K562 (cell line): ENCODE measurements around the gene CRKL. TPM values are rescaled to one million over a fixed set of nuclear protein-coding genes. Genes with fewer than 3 reads are reported as not detected.

Experiments used
- GMEB1 ChIP-seq: fragments of 250-450 bp; sonication (Bioruptor Pico); IDR thresholded peaks from 2 replicates; pipeline ENCODE4 v1.4.0; 2020; ENCODE audit warnings: mild to moderate bottlenecking
- HLTF ChIP-seq: fragments of 450-650 bp; IDR thresholded peaks from 2 replicates; pipeline ENCODE4 v1.6.1; 2016
- JUN ChIP-seq, 2 experiments: sonication (generic) in 1 of 2; formaldehyde crosslinking in 1 of 2; IDR thresholded peaks; 2 replicates each; pipeline versions ENCODE4 v1.6.1 to v1.8.0; 2012 to 2022; ENCODE audit warnings: borderline replicate concordance in 2 of 2, mild to moderate bottlenecking in 2 of 2, improper control_type of control experiment in 1 of 2, low read depth in 1 of 2, low read length in 1 of 2, missing genetic modification reagents in 1 of 2
- KAT2B ChIP-seq: IDR thresholded peaks from one replicate; pipeline ENCODE4 v1.6.1; 2012; ENCODE audit warnings: low read depth, mild to moderate bottlenecking, control low read depth, inconsistent platforms, low read length, moderate library complexity
- NR3C1 ChIP-seq: sonication (generic); formaldehyde crosslinking; IDR thresholded peaks from 2 replicates; pipeline ENCODE4 v1.8.1; 2022; ENCODE audit warnings: missing genetic modification reagents
- RBBP5 ChIP-seq: fragments of 200-600 bp; sonication (generic); IDR thresholded peaks from 2 replicates; pipeline ENCODE4 v1.6.1; 2012; ENCODE audit warnings: borderline replicate concordance, mild to moderate bottlenecking, low read length, control low read depth, inconsistent platforms; ENCODE audit not compliant: insufficient read depth, poor library complexity, severe bottlenecking
- RREB1 ChIP-seq: fragments of 250-450 bp; sonication (Bioruptor Pico); IDR thresholded peaks from 2 replicates; pipeline ENCODE4 v1.4.0; 2020
- SLC30A9 ChIP-seq: fragments of 250-450 bp; sonication (Bioruptor Pico); IDR thresholded peaks from 2 replicates; pipeline ENCODE4 v1.8.0; 2022; ENCODE audit warnings: mild to moderate bottlenecking, moderate library complexity
- STAG1 ChIP-seq: sonication (generic); formaldehyde crosslinking; IDR thresholded peaks from 2 replicates; pipeline ENCODE4 v1.5.0; 2020; ENCODE audit warnings: missing genetic modification reagents, borderline replicate concordance
- USF2 ChIP-seq: sonication (generic); formaldehyde crosslinking; IDR thresholded peaks from 2 replicates; pipeline ENCODE4 v1.5.0; 2020; ENCODE audit warnings: missing genetic modification reagents
- ZC3H4 ChIP-seq: sonication (generic); formaldehyde crosslinking; IDR thresholded peaks from 2 replicates; pipeline ENCODE4 v1.9.0; 2021; ENCODE audit warnings: missing genetic modification reagents, borderline replicate concordance
- ZNF518B ChIP-seq: fragments of 250-450 bp; sonication (Bioruptor Pico); IDR thresholded peaks from 2 replicates; pipeline ENCODE4 v1.5.0; 2021; ENCODE audit warnings: mild to moderate bottlenecking, moderate library complexity
- ZNF584 ChIP-seq: fragments of 200-800 bp; sonication (Bioruptor generic); IDR thresholded peaks from 2 replicates; pipeline ENCODE4 v1.6.1; 2016; ENCODE audit warnings: low read depth, mild to moderate bottlenecking, missing genetic modification characterization, missing compliant biosample characterization
- ZNF699 ChIP-seq: fragments of 250-450 bp; sonication (Bioruptor Pico); IDR thresholded peaks from 2 replicates; pipeline ENCODE4 v1.8.0; 2021; ENCODE audit warnings: mild to moderate bottlenecking, moderate library complexity; ENCODE audit not compliant: insufficient replicate concordance
- polyA plus RNA-seq, 8 experiments: library from polyadenylated mRNA; depleted of rRNA in 4 of 8; stranded (reverse) in 5 of 8; unstranded in 3 of 8; fragments of >200 nt; fragmentation: Nextera tagmentation in 2 of 8; fragmentation: Illumina TruSeq in 1 of 8; extraction: Ambion mirVana in 2 of 8; extraction: Trizol in 1 of 8; gene quantifications; 2 replicates each; pipeline versions ENCODE4 v1.2.1 to v1.2.3, GENCODE V29; 2011 to 2014; ENCODE audit warnings: inconsistent platforms in 1 of 8, missing spikeins in 1 of 8
- total RNA-seq, 7 experiments: library from RNA; depleted of rRNA in 6 of 7; stranded (reverse); fragments of >200 nt in 6 of 7; fragmentation: Illumina TruSeq in 2 of 7; extraction: Trizol in 2 of 7; gene quantifications; 2 replicates each; pipeline versions ENCODE4 v1.2.1 to v1.2.3, GENCODE V29; 2011 to 2021; ENCODE audit warnings: low replicate concordance in 1 of 7

The CRKL gene
- total and polyA plus RNA-seq, 9 of the 15 experiments (the other 6 are each of a cell fraction or from before 2014, with no cell fraction given): 100 to 263 (median 124) TPM

GRCh38 chr22:20960609-20961008, 43.4 kb downstream of the CRKL start (continued):
- TF ChIP-seq RBBP5: no peak
- TF ChIP-seq ZNF518B (CRISPR knock-in tag): no peak
- no peak for TF ChIP-seq GMEB1 (CRISPR knock-in tag)
- peak; percentile 74 for TF ChIP-seq RREB1 (CRISPR knock-in tag)
- no peak for TF ChIP-seq JUN (IDR thresholded peaks at IDR 0.05; ENCODE audit: borderline replicate concordance, low read depth, low read length)
- TF ChIP-seq JUN (CRISPR knock-in tag; IDR thresholded peaks at IDR 0.05; ENCODE audit: borderline replicate concordance): no peak
- TF ChIP-seq ZNF699 (CRISPR knock-in tag): no peak
- TF ChIP-seq HLTF: no peak
- TF ChIP-seq NR3C1 (CRISPR knock-in tag): no peak
- TF ChIP-seq ZC3H4 (CRISPR knock-in tag): 0 out of 2 replicates have a peak, but pooled peaks have one; percentile 75
- peak; percentile 37; the same call in 1 of the 2 replicates for TF ChIP-seq STAG1 (CRISPR knock-in tag)
- no peak for TF ChIP-seq KAT2B
- no peak for TF ChIP-seq SLC30A9
- TF ChIP-seq USF2 (CRISPR knock-in tag): no peak
- no peak for TF ChIP-seq ZNF584 (CRISPR knock-in tag)
